SK-N-SH (cell line): ENCODE results near the gene NCAM1. TPM values are rescaled to one million over a fixed set of nuclear protein-coding genes. Genes with fewer than 3 reads are reported as not detected.

Source experiments
- CTCF ChIA-PET: fragments of 300-600, 350-600 bp; formaldehyde crosslinking; extraction: SDS; loops from one replicate; lab custom pipeline; 2021; lab: Yijun Ruan, JAX
- POLR2A ChIA-PET: fragments of 350-600 bp; sonication (Branson Sonifier 250); formaldehyde crosslinking; extraction: SDS; loops from one replicate; lab custom pipeline; 2020; ENCODE audit warnings: antibody characterized with exemption, inconsistent platforms; lab: Yijun Ruan, JAX
- DNase-seq: peaks from one replicate; pipeline ENCODE4 v3.0.0; 2012
- H2AFZ ChIP-seq: fragments of 200-600 bp; sonication (generic); 2 replicates; pipeline ENCODE4 v1.8.1; 2016; ENCODE audit warnings: antibody characterized with exemption, mild to moderate bottlenecking, low read depth
- H3F3A ChIP-seq: fragments of 200-600 bp; sonication (generic); replicated peaks from 2 replicates; pipeline ENCODE3; 2016; ENCODE audit warnings: antibody characterized with exemption, mild to moderate bottlenecking; ENCODE audit not compliant: insufficient read depth
- H3K27ac ChIP-seq, 2 experiments: fragments of 200-500 bp in 1 of 2; fragments of 200-600 bp in 1 of 2; sonication (Bioruptor generic) in 1 of 2; sonication (generic), shearing (Covaris generic) in 1 of 2; 2 replicates each; pipeline versions ENCODE4 v1.5.1 to v1.6.1; 2014 to 2016; ENCODE audit warnings: low read depth in 2 of 2, inconsistent platforms in 1 of 2, low read length in 1 of 2, mild to moderate bottlenecking in 1 of 2, mixed read lengths in 1 of 2
- H3K27me3 ChIP-seq: fragments of 200-600 bp; sonication (generic), shearing (Covaris generic); 2 replicates; pipeline ENCODE4 v1.6.1; 2016; ENCODE audit warnings: mixed run types; ENCODE audit not compliant: insufficient read depth
- H3K36me3 ChIP-seq, 2 experiments: fragments of 200-500 bp in 1 of 2; fragments of 200-600 bp in 1 of 2; sonication (Bioruptor generic) in 1 of 2; sonication (generic) in 1 of 2; replicated peaks in 1 of 2; 2 replicates each; pipeline versions ENCODE3 to v1.5.1; 2014 to 2016; ENCODE audit warnings: low read length in 1 of 2, mild to moderate bottlenecking in 1 of 2; ENCODE audit not compliant: insufficient read depth in 2 of 2, control insufficient read depth in 1 of 2
- H3K4me1 ChIP-seq, 2 experiments: fragments of 200-500 bp in 1 of 2; fragments of 200-600 bp in 1 of 2; sonication (Bioruptor generic) in 1 of 2; sonication (generic), shearing (Covaris generic) in 1 of 2; 2 replicates each; pipeline versions ENCODE4 v1.5.1 to v1.6.1; 2014 to 2016; ENCODE audit warnings: low read depth in 1 of 2, low read length in 1 of 2, mixed run types in 1 of 2; ENCODE audit not compliant: insufficient read depth in 2 of 2, control insufficient read depth in 1 of 2
- H3K4me2 ChIP-seq: fragments of 200-600 bp; sonication (generic), shearing (Covaris generic); 2 replicates; pipeline ENCODE4 v1.6.1; 2017; ENCODE audit warnings: mixed run types
- H3K4me3 ChIP-seq, 2 experiments: fragments of 200-500 bp in 1 of 2; fragments of 200-600 bp in 1 of 2; sonication (Bioruptor generic) in 1 of 2; sonication (generic), shearing (Covaris generic) in 1 of 2; 2 replicates each; pipeline versions ENCODE4 v1.5.1 to v1.8.1; 2014 to 2016; ENCODE audit warnings: low read depth in 2 of 2, inconsistent platforms in 1 of 2, low read length in 1 of 2, mild to moderate bottlenecking in 1 of 2, mixed read lengths in 1 of 2, moderate library complexity in 1 of 2
- H3K79me2 ChIP-seq: fragments of 200-600 bp; sonication (generic); 2 replicates; pipeline ENCODE4 v1.8.1; 2017; ENCODE audit warnings: mild to moderate bottlenecking; ENCODE audit not compliant: insufficient read depth
- H3K9ac ChIP-seq: fragments of 200-600 bp; sonication (generic); 2 replicates; pipeline ENCODE4 v1.6.1; 2017; ENCODE audit warnings: mixed run types
- H3K9me2 ChIP-seq: fragments of 200-600 bp; sonication (generic); 2 replicates; pipeline ENCODE4 v1.6.1; 2017; ENCODE audit warnings: mixed run types
- H3K9me3 ChIP-seq: fragments of 200-600 bp; sonication (generic); 2 replicates; pipeline ENCODE4 v1.6.1; 2017; ENCODE audit warnings: mixed run types, mild to moderate bottlenecking, moderate library complexity
- H4K20me1 ChIP-seq: fragments of 200-600 bp; sonication (generic); 2 replicates; pipeline ENCODE4 v1.6.1; 2017; ENCODE audit warnings: mild to moderate bottlenecking, mixed run types; ENCODE audit not compliant: insufficient read depth
- EP300 ChIP-seq, 2 experiments: IDR thresholded peaks; 2 replicates each; pipeline versions ENCODE4 v1.4.0 to v1.6.1; 2012; ENCODE audit warnings: borderline replicate concordance in 1 of 2, low read depth in 1 of 2, low read length in 1 of 2
- GATA2 ChIP-seq: sonication (generic); formaldehyde crosslinking; IDR thresholded peaks from 2 replicates; pipeline ENCODE4 v1.5.0; 2020; ENCODE audit warnings: mild to moderate bottlenecking, missing genetic modification reagents
- MEF2A ChIP-seq: IDR thresholded peaks from 2 replicates; pipeline ENCODE4 v1.4.0; 2012; ENCODE audit warnings: low read depth, borderline replicate concordance
- NFIC ChIP-seq: IDR thresholded peaks from 2 replicates; pipeline ENCODE4 v1.4.0; 2012; ENCODE audit warnings: borderline replicate concordance
- POLR2AphosphoS5 ChIP-seq: IDR thresholded peaks from 2 replicates; pipeline ENCODE4 v1.6.1; 2012; ENCODE audit warnings: low read depth, low read length
- RAD21 ChIP-seq: IDR thresholded peaks from 2 replicates; pipeline ENCODE4 v1.6.1; 2012; ENCODE audit warnings: mild to moderate bottlenecking, low read length
- RXRA ChIP-seq: IDR thresholded peaks from 2 replicates; pipeline ENCODE4 v1.4.0; 2012; ENCODE audit warnings: low read depth, mild to moderate bottlenecking, borderline replicate concordance
- WGBS: methylation state at CpG from one replicate; pipeline ENCODE4 v1.1.6; 2017; ENCODE audit warnings: low lambda C conversion rate; 5-methylcytosine and 5-hydroxymethylcytosine counted together
- polyA plus RNA-seq, 3 experiments: library from polyadenylated mRNA; depleted of rRNA; stranded (reverse); fragments of >200 nt; gene quantifications; 2 replicates each; pipeline ENCODE4 v1.2.3, GENCODE V29; 2012

The NCAM1 gene
- polyA plus RNA-seq, 1 of the 3 experiments (the other 2 are of a cell fraction): 19.4 TPM

GRCh38 chr11:113160808-113161124 is 199.5 kb downstream of the NCAM1 start:
- H3K79me2 ChIP-seq: no peaks in the 10 kb centered on the region
- CTCF ChIA-PET: interaction anchor here (1.9 to 2.9 kb wide), 2 partner anchors 13 to 19 kb away, joined by 12 to 13 read pairs; no protein-coding TSS in a partner anchor
- whole genome bisulfite sequencing: 67% methylated on average over 6 of the region's 6 CpGs

DNA sequence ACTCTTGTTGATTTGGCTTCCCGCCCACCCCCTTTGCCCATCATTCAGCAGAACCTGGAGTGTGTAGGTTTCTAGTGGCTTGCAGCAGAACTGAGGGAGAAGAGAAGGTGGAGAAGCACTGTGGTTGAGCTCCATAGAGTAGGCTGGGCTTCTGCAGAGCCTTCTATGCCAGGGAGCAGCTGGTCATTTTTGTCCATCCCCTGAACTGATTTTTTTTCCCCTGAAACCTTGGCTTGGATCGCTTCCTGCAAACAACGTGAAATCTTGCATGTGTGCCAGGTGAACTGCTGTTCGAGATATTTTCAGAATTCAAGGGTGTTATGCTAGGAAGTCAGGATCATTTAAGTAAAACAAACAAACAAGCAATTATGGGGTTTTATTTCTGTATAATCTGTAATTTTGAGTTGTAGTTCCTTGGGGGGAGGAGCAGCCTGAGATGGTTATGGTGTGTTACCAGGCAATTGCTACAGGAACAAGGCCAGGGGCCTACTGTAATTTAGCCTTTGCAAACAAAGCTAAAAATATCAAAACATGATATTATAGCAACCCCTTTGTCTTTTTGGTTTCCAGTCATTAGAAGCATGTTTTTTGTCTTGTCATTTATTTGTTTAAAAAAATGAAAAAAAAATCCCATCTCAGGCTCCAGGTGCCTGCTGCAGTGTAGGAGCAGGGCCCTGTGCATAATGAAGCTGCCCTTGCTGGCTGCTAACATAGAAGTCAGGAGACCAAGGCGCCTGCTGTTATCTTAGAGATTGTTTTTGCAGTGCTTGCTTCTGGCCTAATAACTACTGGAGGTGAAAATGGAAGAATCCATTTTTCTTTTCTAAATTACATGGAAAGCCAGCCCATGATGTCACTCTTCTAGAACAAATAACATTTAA is 200.7 kb downstream of the NCAM1 start:
- H3F3A ChIP-seq: no peaks in the 10 kb centered on the region
- no peak overlapping the region for H3K4me2 ChIP-seq
- H3K27me3 ChIP-seq: no peaks in the 10 kb centered on the region
- H3K27ac ChIP-seq: peak overlapping the region in 1 of 2 experiments; percentile 89; a peak in 2 of 4 replicates
- H3K9me3 ChIP-seq: no peaks in the 10 kb centered on the region
- H3K4me1 ChIP-seq: peaks cover 0 to 47% of the 10 kb centered on the region in 2 experiments; a peak in 2 of 4 replicates
- no peak overlapping the region for H3K9ac ChIP-seq
- TF ChIP-seq POLR2AphosphoS5: no peak
- TF ChIP-seq NFIC: no peak
- TF ChIP-seq RAD21: 0 out of 2 replicates have a peak, but pooled peaks have one; percentile 8
- no peak overlapping the region for H3K4me3 ChIP-seq
- no peaks in the 10 kb centered on the region for H3K9me2 ChIP-seq
- H4K20me1 ChIP-seq: no peaks in the 10 kb centered on the region
- WGBS: 77% methylated on average over 5 of the region's 5 CpGs
- no peak for DNase-seq
- H3K36me3 ChIP-seq: no peaks in the 10 kb centered on the region
- H2AFZ ChIP-seq: no peak overlapping the region
- H3K79me2 ChIP-seq: no peaks in the 10 kb centered on the region
- POLR2A ChIA-PET: interaction anchor here (0.6 kb wide), 1 partner anchor 11 kb away, joined by 3 read pairs; no protein-coding TSS in a partner anchor
- CTCF ChIA-PET: interaction anchor here (0.6 to 1.2 kb wide), 5 partner anchors 10 to 93 kb away, joined by 3 to 5 read pairs (median 3); no protein-coding TSS in a partner anchor

More at GRCh38 chr11:113160808-113161124, 199.5 kb downstream of the NCAM1 start:
- Histone ChIP-seq H3K4me3 (no peak overlapping the region), H3K9ac (no peak overlapping the region), H3K4me2 (no peak overlapping the region), H3K27ac (peak overlapping the region in 1 of 2 experiments; percentile 89; a peak in 2 of 4 replicates), H2AFZ (no peak overlapping the region), H3K4me1 (peaks cover 0 to 47% of the 10 kb centered on the region in 2 experiments; a peak in 2 of 4 replicates), H4K20me1 (no peaks in the 10 kb centered on the region), H3K9me2 (no peaks in the 10 kb centered on the region), H3K36me3 (no peaks in the 10 kb centered on the region), H3F3A (no peaks in the 10 kb centered on the region), H3K9me3 (no peaks in the 10 kb centered on the region), H3K27me3 (no peaks in the 10 kb centered on the region)
- no peak for DNase-seq
- POLR2A ChIA-PET: no interaction called here
- 0 out of 4 replicates have a peak, but pooled peaks of 1 of the 2 experiments have one; percentile 16 for TF ChIP-seq EP300 (IDR thresholded peaks at IDR 0.05; ENCODE audit: borderline replicate concordance in 1 of 2, low read depth in 1 of 2, low read length in 1 of 2)
- no peak for TF ChIP-seq MEF2A

- H3K27me3 ChIP-seq: no peaks in the 10 kb centered on the region
- WGBS: 69% methylated on average over 9 of the region's 10 CpGs
- no peak for DNase-seq
- no peak overlapping the region for H2AFZ ChIP-seq
- H3K36me3 ChIP-seq: no peaks in the 10 kb centered on the region
- no peaks in the 10 kb centered on the region for H3K79me2 ChIP-seq
- H3K9me2 ChIP-seq: no peaks in the 10 kb centered on the region
- TF ChIP-seq RXRA: no peak
- TF ChIP-seq RAD21: peak; percentile 38; the same call in 1 of the 2 replicates
- TF ChIP-seq GATA2 (CRISPR knock-in tag): no peak
- ChIA-PET POLR2A (interaction anchor here (0.6 kb wide), 1 partner anchor 10 kb away, joined by 3 read pairs; no protein-coding TSS in a partner anchor), CTCF (interaction anchor here (0.6 to 1.2 kb wide), 4 partner anchors 22 to 92 kb away, joined by 3 read pairs; no protein-coding TSS in a partner anchor)
- H4K20me1 ChIP-seq: no peaks in the 10 kb centered on the region
- no peak overlapping the region for H3K9ac ChIP-seq
- no peak overlapping the region for H3K4me2 ChIP-seq
- no peak overlapping the region for H3K4me3 ChIP-seq
- H3K27ac ChIP-seq: peak overlapping the region in 1 of 2 experiments; percentile 89; a peak in 2 of 4 replicates
- peaks cover 0 to 52% of the 10 kb centered on the region in 2 experiments; a peak in 2 of 4 replicates for H3K4me1 ChIP-seq
- H3K9me3 ChIP-seq: no peaks in the 10 kb centered on the region
- no peaks in the 10 kb centered on the region for H3F3A ChIP-seq
These were observed 201.4 kb downstream of the NCAM1 start for GRCh38 chr11:113162592-113162962.
